Measurements from ENCODE around the gene C11orf58.

The C11orf58 gene

GRCh38 chr11:16738193-16738946 is at the start of gene C11orf58:
Gene C11orf58 (plus strand): TSS chr11:16738647. CDS start chr11:16738779, 132 bp downstream.
- H3K27me3 ChIP-seq, result no peaks in the 10 kb centered on the region
- H3K9ac ChIP-seq, result peak within 1 kb of the TSS; percentile 98
- no peak for TF ChIP-seq Cebpa-rat (IDR thresholded peaks at IDR 0.05)
- H4K20me1 ChIP-seq, result peaks cover 43% of the 10 kb centered on the region
- H3K9me3 ChIP-seq, result no peaks in the 10 kb centered on the region
- peak within 1 kb of the TSS; percentile 84 for H3K4me2 ChIP-seq
- H3K4me3 ChIP-seq, result peak within 1 kb of the TSS; percentile 79
- H3K36me3 ChIP-seq, result peaks cover 25% of the 10 kb centered on the region
- peaks cover 42% of the 10 kb centered on the region for H3K4me1 ChIP-seq
- H3K27ac ChIP-seq, result peak within 1 kb of the TSS; percentile 99

GRCh38 chr11:16690086-16690485 is 48.4 kb upstream of the C11orf58 start:
- H4K20me1 ChIP-seq, result no peaks in the 10 kb centered on the region
- no peak overlapping the region for H3K4me3 ChIP-seq
- H3K36me3 ChIP-seq, result no peaks in the 10 kb centered on the region
- H3K27ac ChIP-seq, result no peak overlapping the region
- no peak for TF ChIP-seq Cebpa-rat (IDR thresholded peaks at IDR 0.05)
- no peaks in the 10 kb centered on the region for H3K9me3 ChIP-seq
- H3K4me2 ChIP-seq, result no peak overlapping the region
- H3K27me3 ChIP-seq, result no peaks in the 10 kb centered on the region
- no peak overlapping the region for H3K9ac ChIP-seq
- H3K4me1 ChIP-seq, result no peaks in the 10 kb centered on the region

GRCh38 chr11:16703795-16704194 is 34.7 kb upstream of the C11orf58 start:
- no peaks in the 10 kb centered on the region for H3K27me3 ChIP-seq
- no peaks in the 10 kb centered on the region for H3K4me1 ChIP-seq
- no peak overlapping the region for H3K27ac ChIP-seq
- H3K9ac ChIP-seq, result no peak overlapping the region
- H3K9me3 ChIP-seq, result no peaks in the 10 kb centered on the region
- no peak overlapping the region for H3K4me2 ChIP-seq
- no peak for TF ChIP-seq Cebpa-rat (IDR thresholded peaks at IDR 0.05)
- no peaks in the 10 kb centered on the region for H4K20me1 ChIP-seq
- H3K4me3 ChIP-seq, result no peak overlapping the region
- no peaks in the 10 kb centered on the region for H3K36me3 ChIP-seq

GRCh38 chr11:16713594-16713993 is 24.9 kb upstream of the C11orf58 start:
- no peaks in the 10 kb centered on the region for H3K36me3 ChIP-seq
- no peaks in the 10 kb centered on the region for H3K27me3 ChIP-seq
- no peak overlapping the region for H3K4me2 ChIP-seq
- H3K4me3 ChIP-seq, result no peak overlapping the region
- no peaks in the 10 kb centered on the region for H3K9me3 ChIP-seq
- H3K9ac ChIP-seq, result no peak overlapping the region
- TF ChIP-seq Cebpa-rat (IDR thresholded peaks at IDR 0.05), result no peak
- no peaks in the 10 kb centered on the region for H4K20me1 ChIP-seq
- H3K27ac ChIP-seq, result no peak overlapping the region
- no peaks in the 10 kb centered on the region for H3K4me1 ChIP-seq

- no peak overlapping the region for H3K9ac ChIP-seq
- no peaks in the 10 kb centered on the region for H3K36me3 ChIP-seq
- H3K9me3 ChIP-seq, result 0 out of 2 replicates have a peak, but pooled peaks cover 4% of the 10 kb centered on the region
- H3K27me3 ChIP-seq, result no peaks in the 10 kb centered on the region
- no peak overlapping the region for H3K4me3 ChIP-seq
- no peak overlapping the region for H3K4me2 ChIP-seq
- H3K4me1 ChIP-seq, result no peaks in the 10 kb centered on the region
- H3K27ac ChIP-seq, result no peak overlapping the region
- TF ChIP-seq Cebpa-rat (IDR thresholded peaks at IDR 0.05), result no peak
- no peaks in the 10 kb centered on the region for H4K20me1 ChIP-seq
These were observed 15.7 kb upstream of the C11orf58 start for GRCh38 chr11:16722581-16723344.

GRCh38 chr11:16727806-16728205 is 10.6 kb upstream of the C11orf58 start:
- H3K27ac ChIP-seq, result no peak overlapping the region
- TF ChIP-seq Cebpa-rat (IDR thresholded peaks at IDR 0.05), result no peak
- H3K4me3 ChIP-seq, result no peak overlapping the region
- H3K9me3 ChIP-seq, result peaks cover 5% of the 10 kb centered on the region; the same call in 1 of the 2 replicates
- no peak overlapping the region for H3K4me2 ChIP-seq
- H3K27me3 ChIP-seq, result no peaks in the 10 kb centered on the region
- no peaks in the 10 kb centered on the region for H3K36me3 ChIP-seq
- no peaks in the 10 kb centered on the region for H3K4me1 ChIP-seq
- no peaks in the 10 kb centered on the region for H4K20me1 ChIP-seq
- no peak overlapping the region for H3K9ac ChIP-seq

GRCh38 chr11:16737818-16738192 is 642 bp upstream of the C11orf58 start:
- H3K4me1 ChIP-seq, result peaks cover 40% of the 10 kb centered on the region
- H3K4me3 ChIP-seq, result peak overlapping the region; percentile 79
- peaks cover 4% of the 10 kb centered on the region; the same call in 1 of the 2 replicates for H3K9me3 ChIP-seq
- H3K36me3 ChIP-seq, result peaks cover 25% of the 10 kb centered on the region
- peak overlapping the region; percentile 73 for H3K4me2 ChIP-seq
- H3K9ac ChIP-seq, result peak overlapping the region; percentile 98
- H4K20me1 ChIP-seq, result peaks cover 37% of the 10 kb centered on the region
- peak overlapping the region; percentile 99 for H3K27ac ChIP-seq
- no peaks in the 10 kb centered on the region for H3K27me3 ChIP-seq
- no peak for TF ChIP-seq Cebpa-rat (IDR thresholded peaks at IDR 0.05)

- no peak for TF ChIP-seq Cebpa-rat (IDR thresholded peaks at IDR 0.05)
These were observed 734 bp downstream of the C11orf58 start for GRCh38 chr11:16738947-16739815.

GRCh38 chr11:16741473-16741872 is 3.0 kb downstream of the C11orf58 start:
- Histone ChIP-seq H3K4me3 (no peak overlapping the region), H3K36me3 (peaks cover 51% of the 10 kb centered on the region), H3K4me2 (peak overlapping the region; percentile 84), H3K27ac (no peak overlapping the region), H3K4me1 (peaks cover 49% of the 10 kb centered on the region), H4K20me1 (peaks cover 74% of the 10 kb centered on the region), H3K27me3 (no peaks in the 10 kb centered on the region), H3K9me3 (no peaks in the 10 kb centered on the region), H3K9ac (no peak overlapping the region)
- TF ChIP-seq Cebpa-rat (IDR thresholded peaks at IDR 0.05), result no peak

More at GRCh38 chr11:16738947-16739815, 734 bp downstream of the C11orf58 start:
- Histone ChIP-seq H3K9me3 (no peaks in the 10 kb centered on the region), H3K27ac (peak overlapping the region; percentile 99), H3K4me1 (peaks cover 44% of the 10 kb centered on the region), H3K4me2 (peak overlapping the region; percentile 84), H3K4me3 (peak overlapping the region; percentile 79), H3K9ac (peak overlapping the region; percentile 98), H4K20me1 (peaks cover 51% of the 10 kb centered on the region), H3K27me3 (no peaks in the 10 kb centered on the region), H3K36me3 (peaks cover 28% of the 10 kb centered on the region)

All from BLaER1 (cell line).